Left ventricle myocardium inferior (tissue), 1 donor: Measurements from ENCODE around the gene GLP1R. TPM values are rescaled to one million over a fixed set of nuclear protein-coding genes. Genes with fewer than 3 reads are reported as not detected.
"Not testable (repeated sequence)": the region's sequence is repeated elsewhere in the genome, so short reads cannot be mapped to it uniquely, and the experiment has no call there.

Experiments
- DNase-seq: peaks from one replicate; pipeline ENCODE4 v3.0.0-alpha.2; 2020
- H3K27ac ChIP-seq: fragments of 200-600 bp; replicated peaks from 2 replicates; pipeline ENCODE4 v1.8.0; 2021
- H3K27me3 ChIP-seq: fragments of 200-600 bp; 2 replicates; pipeline ENCODE4 v1.8.0; 2021; ENCODE audit warnings: low read depth
- H3K36me3 ChIP-seq: fragments of 200-600 bp; 2 replicates; pipeline ENCODE4 v1.8.0; 2021
- H3K4me1 ChIP-seq: fragments of 200-600 bp; 2 replicates; pipeline ENCODE4 v1.8.0; 2021
- H3K4me3 ChIP-seq: fragments of 200-600 bp; 2 replicates; pipeline ENCODE4 v1.8.0; 2021; ENCODE audit warnings: mild to moderate bottlenecking, moderate library complexity
- H3K9me3 ChIP-seq: fragments of 200-600 bp; replicated peaks from 2 replicates; pipeline ENCODE4 v1.8.0; 2021
- intact Hi-C: fragments of 100-400 bp; cut with micrococcal nuclease; formaldehyde crosslinking; loops from one replicate; pipeline ENCODE4 v1.11.0; 2022
- total RNA-seq: library from RNA; stranded (reverse); fragmentation: NEBNext Ultra II Directional; extraction: Animal tissue kit (Norgen Biotek cat#: 25700); gene quantifications from one replicate; pipeline ENCODE4 v1.2.1, GENCODE V29; 2021
- TF ChIP-seq, protein P1 (sequence below): fragments of 200-600 bp; IDR thresholded peaks from 2 replicates; pipeline ENCODE4 v1.8.0; 2021; ENCODE audit warnings: antibody characterized with exemption, mild to moderate bottlenecking, borderline replicate concordance
- donor health status: DM: no; HTN: yes; CAD: no; lungs with severe emphysema.

GLP1R gene
- total RNA-seq, 1 donor from 2014 or later = 7.5 TPM

DNA sequence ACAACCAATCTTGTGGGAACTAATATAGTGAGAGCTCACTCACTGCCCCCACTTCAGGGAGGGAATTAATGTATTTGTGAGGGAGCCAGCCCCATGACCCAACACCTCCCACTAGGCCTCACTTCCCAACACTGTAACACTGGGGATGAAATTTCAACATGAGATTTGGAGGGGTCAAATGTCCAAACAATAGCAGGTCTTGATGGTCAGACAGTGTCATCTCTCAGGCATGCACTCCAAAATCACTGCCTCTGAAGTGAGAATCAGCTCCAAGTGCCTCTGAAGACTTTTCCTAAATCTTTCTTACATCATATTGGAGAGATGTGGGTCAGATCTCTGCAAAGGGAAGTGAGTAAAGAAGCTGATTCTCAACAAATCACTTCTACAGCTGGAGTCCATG lies 80.3 kb downstream of the GLP1R start:
- intact Hi-C loops = no loop called here

GRCh38 chr6:39130691-39131090 lies 82.1 kb downstream of the GLP1R start:
- DNase-seq = no peak
- Histone ChIP-seq H3K9me3 (no peaks in the 10 kb centered on the region), H3K27ac (no peak overlapping the region), H3K4me1 (no peaks in the 10 kb centered on the region), H3K4me3 (no peak overlapping the region), H3K27me3 (peaks cover 11% of the 10 kb centered on the region), H3K36me3 (no peaks in the 10 kb centered on the region)
- TF ChIP-seq, protein P1, sequence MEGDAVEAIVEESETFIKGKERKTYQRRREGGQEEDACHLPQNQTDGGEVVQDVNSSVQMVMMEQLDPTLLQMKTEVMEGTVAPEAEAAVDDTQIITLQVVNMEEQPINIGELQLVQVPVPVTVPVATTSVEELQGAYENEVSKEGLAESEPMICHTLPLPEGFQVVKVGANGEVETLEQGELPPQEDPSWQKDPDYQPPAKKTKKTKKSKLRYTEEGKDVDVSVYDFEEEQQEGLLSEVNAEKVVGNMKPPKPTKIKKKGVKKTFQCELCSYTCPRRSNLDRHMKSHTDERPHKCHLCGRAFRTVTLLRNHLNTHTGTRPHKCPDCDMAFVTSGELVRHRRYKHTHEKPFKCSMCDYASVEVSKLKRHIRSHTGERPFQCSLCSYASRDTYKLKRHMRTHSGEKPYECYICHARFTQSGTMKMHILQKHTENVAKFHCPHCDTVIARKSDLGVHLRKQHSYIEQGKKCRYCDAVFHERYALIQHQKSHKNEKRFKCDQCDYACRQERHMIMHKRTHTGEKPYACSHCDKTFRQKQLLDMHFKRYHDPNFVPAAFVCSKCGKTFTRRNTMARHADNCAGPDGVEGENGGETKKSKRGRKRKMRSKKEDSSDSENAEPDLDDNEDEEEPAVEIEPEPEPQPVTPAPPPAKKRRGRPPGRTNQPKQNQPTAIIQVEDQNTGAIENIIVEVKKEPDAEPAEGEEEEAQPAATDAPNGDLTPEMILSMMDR = no peak
- intact Hi-C loops = no loop called here

More for the DNA sequence above, 80.3 kb downstream of the GLP1R start:
- no peak for DNase-seq
- Histone ChIP-seq H3K4me3 (no peak overlapping the region), H3K36me3 (no peaks in the 10 kb centered on the region), H3K27ac (no peak overlapping the region), H3K27me3 (peaks cover 3% of the 10 kb centered on the region), H3K4me1 (peaks cover 3% of the 10 kb centered on the region), H3K9me3 (no peaks in the 10 kb centered on the region)
- TF ChIP-seq, protein P1 = no peak

GRCh38 chr6:39134761-39135160 lies 86.2 kb downstream of the GLP1R start:
- DNase-seq, intact Hi-C loops, H3K4me3 ChIP-seq, H3K36me3 ChIP-seq, H3K27ac ChIP-seq, H3K4me1 ChIP-seq: not testable (repeated sequence)
- H3K9me3 ChIP-seq = peaks cover 22% of the 10 kb centered on the region
- peaks cover 20% of the 10 kb centered on the region for H3K27me3 ChIP-seq

- H3K36me3 ChIP-seq, H3K27ac ChIP-seq, intact Hi-C loops, H3K4me1 ChIP-seq, H3K4me3 ChIP-seq, DNase-seq: not testable (repeated sequence)
- H3K9me3 ChIP-seq = peaks cover 22% of the 10 kb centered on the region
- H3K27me3 ChIP-seq = peaks cover 24% of the 10 kb centered on the region
Measured at GRCh38 chr6:39136207-39136606, 87.6 kb downstream of the GLP1R start.

DNA sequence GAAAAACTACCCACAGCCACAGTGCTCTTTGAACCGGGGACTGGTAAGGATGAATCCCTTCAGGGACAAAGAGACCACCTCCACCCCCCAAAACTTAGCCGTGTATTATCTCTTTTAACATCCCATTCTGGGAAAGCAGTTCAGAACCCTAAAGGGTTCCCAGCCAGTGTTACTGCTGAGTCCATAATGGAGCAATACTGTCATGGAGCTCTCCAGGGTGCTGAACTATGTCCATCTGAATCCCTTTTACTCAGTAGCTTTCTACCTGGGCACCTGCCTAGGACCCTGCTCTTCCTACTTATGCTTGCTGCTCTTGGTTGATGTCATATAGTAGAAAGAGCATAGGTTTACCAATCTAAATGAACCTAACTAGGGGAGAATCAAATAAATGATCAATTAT lies 88.7 kb downstream of the GLP1R start:
- H3K36me3 ChIP-seq = no peaks in the 10 kb centered on the region
- peaks cover 24% of the 10 kb centered on the region for H3K27me3 ChIP-seq
- no peak overlapping the region for H3K27ac ChIP-seq
- peaks cover 6% of the 10 kb centered on the region for H3K4me1 ChIP-seq
- no peak for DNase-seq
- intact Hi-C loops = no loop called here
- peaks cover 22% of the 10 kb centered on the region for H3K9me3 ChIP-seq
- H3K4me3 ChIP-seq = no peak overlapping the region
- TF ChIP-seq, protein P1 = no peak

Other genes with a start within 250 kb of the GLP1R start
- 10.0 TPM for gene SAYSD1, start 66.4 kb downstream of the GLP1R start, total RNA-seq
- 0.47 TPM for gene KCNK5, start 180.7 kb downstream of the GLP1R start, total RNA-seq